ENCODE data around the gene WDR76.

WDR76 gene

DNA sequence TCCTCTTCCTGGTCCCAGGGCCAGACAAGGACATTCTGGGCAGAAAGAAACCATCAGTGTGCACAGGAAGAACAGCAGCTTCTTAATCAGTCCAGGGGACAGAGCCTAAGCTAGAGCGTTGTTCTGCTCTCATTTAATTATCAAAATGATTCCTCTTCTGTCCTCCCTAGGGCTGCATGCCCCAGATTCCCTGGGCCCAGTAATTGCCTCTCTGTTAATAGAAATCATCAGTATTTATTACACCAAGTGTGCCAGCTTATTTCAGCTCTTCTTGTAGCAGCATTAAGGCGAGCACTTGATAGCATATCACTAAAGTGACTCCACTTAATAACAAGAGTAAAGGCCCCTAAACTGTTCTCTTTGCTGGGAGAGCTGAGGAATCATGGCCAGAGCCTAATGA lies 72.1 kb downstream of the WDR76 start:
- WGBS, result 88% methylated on average over 2 of the region's 2 CpGs
- H3K4me1 ChIP-seq (ENCODE audit: insufficient read depth, low read length), result peaks cover 4% of the 10 kb centered on the region
- H3K4me3 ChIP-seq (ENCODE audit: low read length), result no peak overlapping the region
- H3K36me3 ChIP-seq (ENCODE audit: insufficient read depth, low read length), result no peaks in the 10 kb centered on the region
- no peak overlapping the region for H3K9ac ChIP-seq (ENCODE audit: low read depth, low read length)
- H3K9me3 ChIP-seq (ENCODE audit: insufficient read depth, low read depth, low read length), result no peaks in the 10 kb centered on the region
- H3K27ac ChIP-seq (ENCODE audit: low read depth, low read length), result no peak overlapping the region
- H3K27me3 ChIP-seq (ENCODE audit: insufficient read depth, low read length), result no peaks in the 10 kb centered on the region

DNA sequence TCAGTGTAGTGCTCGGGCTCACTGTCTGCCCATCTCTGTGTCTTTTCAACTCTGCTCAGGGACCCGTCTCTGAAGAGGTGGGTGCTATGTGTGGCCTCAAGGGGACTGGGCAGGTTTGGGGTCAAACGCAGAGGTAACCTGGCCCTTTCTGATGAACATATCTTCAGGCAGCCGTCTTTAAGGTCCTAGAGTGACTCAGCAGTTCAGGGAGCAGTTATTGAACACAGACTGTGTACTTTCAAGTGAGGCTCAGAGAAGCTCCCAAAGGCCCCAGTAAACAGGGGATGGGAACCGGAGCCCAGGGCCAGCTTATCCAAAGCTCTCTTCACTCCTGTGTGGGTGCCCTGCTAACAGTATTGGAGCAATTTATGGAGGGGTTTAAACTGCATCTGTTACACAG lies 73.1 kb downstream of the WDR76 start:
- no peaks in the 10 kb centered on the region for H3K9me3 ChIP-seq (ENCODE audit: insufficient read depth, low read depth, low read length)
- no peak overlapping the region for H3K27ac ChIP-seq (ENCODE audit: low read depth, low read length)
- H3K27me3 ChIP-seq (ENCODE audit: insufficient read depth, low read length), result no peaks in the 10 kb centered on the region
- peaks cover 6% of the 10 kb centered on the region for H3K4me1 ChIP-seq (ENCODE audit: insufficient read depth, low read length)
- H3K4me3 ChIP-seq (ENCODE audit: low read length), result no peak overlapping the region
- H3K9ac ChIP-seq (ENCODE audit: low read depth, low read length), result no peak overlapping the region
- WGBS, result 89% methylated on average over 5 of the region's 5 CpGs
- H3K36me3 ChIP-seq (ENCODE audit: insufficient read depth, low read length), result no peaks in the 10 kb centered on the region

DNA sequence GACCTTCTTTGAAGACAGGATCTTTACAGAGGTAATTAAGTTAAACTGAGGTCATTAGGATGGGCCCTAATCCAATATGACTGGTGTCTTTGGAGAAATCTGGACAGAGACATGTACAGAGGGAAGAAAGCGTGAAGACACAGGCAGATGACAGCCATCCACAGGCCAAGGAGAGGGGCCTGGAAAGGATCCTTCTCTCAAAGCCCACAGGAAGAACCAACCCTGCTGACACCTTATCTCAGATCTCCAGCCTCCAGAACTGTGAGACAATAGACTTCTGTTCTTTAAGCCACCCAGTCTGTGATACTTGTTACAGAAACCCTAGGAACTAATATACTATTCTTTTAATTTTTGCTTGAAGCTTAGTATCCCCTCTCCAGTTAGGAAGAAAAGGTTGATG lies 74.2 kb downstream of the WDR76 start:
- H3K9ac ChIP-seq (ENCODE audit: low read depth, low read length), result no peak overlapping the region
- no peaks in the 10 kb centered on the region for H3K36me3 ChIP-seq (ENCODE audit: insufficient read depth, low read length)
- no peak overlapping the region for H3K27ac ChIP-seq (ENCODE audit: low read depth, low read length)
- no peak overlapping the region for H3K4me3 ChIP-seq (ENCODE audit: low read length)
- 100% methylated on average over 1 of the region's 1 CpG for WGBS
- no peaks in the 10 kb centered on the region for H3K27me3 ChIP-seq (ENCODE audit: insufficient read depth, low read length)
- no peaks in the 10 kb centered on the region for H3K9me3 ChIP-seq (ENCODE audit: insufficient read depth, low read depth, low read length)
- H3K4me1 ChIP-seq (ENCODE audit: insufficient read depth, low read length), result peaks cover 6% of the 10 kb centered on the region

DNA sequence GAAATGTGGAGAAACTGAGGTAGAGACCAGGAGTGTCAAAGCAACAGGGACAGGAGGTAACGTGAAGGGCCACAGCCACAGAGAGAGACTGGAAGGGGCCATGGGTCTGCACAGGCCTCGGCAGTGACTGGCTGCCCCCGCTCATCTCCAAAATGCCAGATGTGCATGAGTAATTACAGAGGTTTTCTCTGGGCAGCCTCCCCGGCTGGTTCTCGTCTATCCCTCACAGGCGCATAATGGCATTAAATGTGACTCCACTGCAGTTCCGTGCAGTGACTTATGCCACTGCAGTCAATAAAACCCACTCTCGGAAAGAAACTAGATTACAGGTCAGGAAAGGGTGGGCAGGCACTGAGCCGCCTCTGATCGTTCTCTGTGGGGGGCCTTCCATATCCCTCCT lies 74.7 kb downstream of the WDR76 start:
- peaks cover 6% of the 10 kb centered on the region for H3K4me1 ChIP-seq (ENCODE audit: insufficient read depth, low read length)
- H3K9me3 ChIP-seq (ENCODE audit: insufficient read depth, low read depth, low read length), result no peaks in the 10 kb centered on the region
- H3K4me3 ChIP-seq (ENCODE audit: low read length), result no peak overlapping the region
- H3K9ac ChIP-seq (ENCODE audit: low read depth, low read length), result no peak overlapping the region
- H3K27ac ChIP-seq (ENCODE audit: low read depth, low read length), result no peak overlapping the region
- 83% methylated on average over 10 of the region's 10 CpGs for WGBS
- H3K36me3 ChIP-seq (ENCODE audit: insufficient read depth, low read length), result no peaks in the 10 kb centered on the region
- H3K27me3 ChIP-seq (ENCODE audit: insufficient read depth, low read length), result no peaks in the 10 kb centered on the region

DNA sequence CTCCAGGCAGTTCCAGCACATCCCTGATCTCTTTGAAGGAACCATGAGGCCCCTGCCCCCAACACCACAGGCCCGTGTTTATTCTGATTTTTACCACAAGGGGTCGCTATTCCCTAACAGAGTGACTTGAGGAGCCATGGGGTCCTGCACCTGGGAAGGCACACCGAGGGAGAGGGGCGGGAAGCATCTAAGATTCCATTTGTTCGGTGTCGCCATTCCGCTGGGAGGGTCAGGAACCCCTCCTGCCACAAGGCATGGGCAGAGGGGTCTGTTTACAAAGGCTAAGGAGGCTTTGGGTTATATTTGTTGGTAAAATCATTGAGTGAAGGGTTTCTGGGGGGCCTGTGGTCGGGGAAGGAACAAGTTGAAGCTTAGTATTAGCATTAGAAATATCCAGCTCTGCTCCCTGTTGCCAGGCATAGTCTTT lies 77.1 kb downstream of the WDR76 start:
- peak overlapping the region; percentile 32; the same call in 1 of the 2 replicates for H3K9ac ChIP-seq (ENCODE audit: low read depth, low read length)
- no peak overlapping the region for H3K4me3 ChIP-seq (ENCODE audit: low read length)
- no peaks in the 10 kb centered on the region for H3K27me3 ChIP-seq (ENCODE audit: insufficient read depth, low read length)
- H3K36me3 ChIP-seq (ENCODE audit: insufficient read depth, low read length), result no peaks in the 10 kb centered on the region
- H3K27ac ChIP-seq (ENCODE audit: low read depth, low read length), result no peak overlapping the region
- WGBS, result 16% methylated on average over 8 of the region's 8 CpGs
- H3K9me3 ChIP-seq (ENCODE audit: insufficient read depth, low read depth, low read length), result no peaks in the 10 kb centered on the region
- H3K4me1 ChIP-seq (ENCODE audit: insufficient read depth, low read length), result peaks cover 6% of the 10 kb centered on the region

DNA sequence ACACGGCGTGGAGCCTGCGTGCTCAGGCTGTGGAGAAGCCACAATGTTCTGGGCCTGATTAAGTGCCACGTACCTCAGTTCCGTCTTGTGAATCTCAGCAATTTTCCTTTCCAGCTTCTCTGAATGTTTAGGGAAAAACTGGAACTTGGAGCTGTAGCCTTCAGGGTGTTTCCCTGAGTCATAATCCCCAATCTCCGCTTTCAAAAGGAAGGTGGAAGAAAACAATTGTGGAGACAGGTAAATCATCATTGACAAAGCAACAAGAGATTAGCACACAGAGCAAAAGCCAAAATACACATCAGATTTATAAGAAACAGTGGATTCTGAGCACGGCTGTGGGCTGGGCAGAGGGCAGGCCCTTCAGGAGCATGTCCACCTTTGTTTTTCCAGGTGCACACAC lies 79.0 kb downstream of the WDR76 start:
- Histone ChIP-seq H3K9me3 (ENCODE audit: insufficient read depth, low read depth, low read length) (no peaks in the 10 kb centered on the region), H3K9ac (ENCODE audit: low read depth, low read length) (no peak overlapping the region), H3K27me3 (ENCODE audit: insufficient read depth, low read length) (no peaks in the 10 kb centered on the region), H3K36me3 (ENCODE audit: insufficient read depth, low read length) (no peaks in the 10 kb centered on the region), H3K27ac (ENCODE audit: low read depth, low read length) (no peak overlapping the region), H3K4me3 (ENCODE audit: low read length) (no peak overlapping the region), H3K4me1 (ENCODE audit: insufficient read depth, low read length) (peaks cover 6% of the 10 kb centered on the region)
- WGBS, result 94% methylated on average over 7 of the region's 7 CpGs

DNA sequence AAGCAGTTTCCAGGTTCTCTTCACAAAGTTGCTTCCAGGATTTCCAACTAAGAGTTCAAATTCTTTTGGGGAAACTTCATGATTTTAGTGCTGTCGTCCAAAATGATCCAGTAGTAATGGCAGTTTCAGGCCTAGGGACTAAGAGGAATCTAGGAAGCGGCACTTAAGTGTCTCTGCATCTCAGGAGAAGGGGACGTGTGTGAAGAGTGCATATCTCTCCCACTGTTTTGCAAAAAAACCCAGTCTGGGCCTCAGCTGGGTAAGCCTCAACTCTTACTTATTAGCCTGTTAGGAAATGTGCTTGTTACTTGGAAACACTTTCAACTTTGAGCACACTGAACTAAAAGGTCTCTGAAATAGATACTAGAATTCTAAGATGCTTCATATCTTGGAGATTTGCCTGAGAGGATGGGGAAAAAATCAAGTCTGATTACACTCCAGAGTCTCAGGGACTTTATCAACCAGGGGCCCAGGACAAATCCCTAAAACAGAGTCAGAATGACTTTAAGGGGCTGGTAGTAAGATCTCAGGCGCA lies 81.8 kb downstream of the WDR76 start:
- no peaks in the 10 kb centered on the region for H3K27me3 ChIP-seq (ENCODE audit: insufficient read depth, low read length)
- H3K9ac ChIP-seq (ENCODE audit: low read depth, low read length), result no peak overlapping the region
- H3K4me3 ChIP-seq (ENCODE audit: low read length), result no peak overlapping the region
- 86% methylated on average over 4 of the region's 4 CpGs for WGBS
- H3K9me3 ChIP-seq (ENCODE audit: insufficient read depth, low read depth, low read length), result no peaks in the 10 kb centered on the region
- H3K27ac ChIP-seq (ENCODE audit: low read depth, low read length), result no peak overlapping the region
- no peaks in the 10 kb centered on the region for H3K36me3 ChIP-seq (ENCODE audit: insufficient read depth, low read length)
- H3K4me1 ChIP-seq (ENCODE audit: insufficient read depth, low read length), result peaks cover 8% of the 10 kb centered on the region

DNA sequence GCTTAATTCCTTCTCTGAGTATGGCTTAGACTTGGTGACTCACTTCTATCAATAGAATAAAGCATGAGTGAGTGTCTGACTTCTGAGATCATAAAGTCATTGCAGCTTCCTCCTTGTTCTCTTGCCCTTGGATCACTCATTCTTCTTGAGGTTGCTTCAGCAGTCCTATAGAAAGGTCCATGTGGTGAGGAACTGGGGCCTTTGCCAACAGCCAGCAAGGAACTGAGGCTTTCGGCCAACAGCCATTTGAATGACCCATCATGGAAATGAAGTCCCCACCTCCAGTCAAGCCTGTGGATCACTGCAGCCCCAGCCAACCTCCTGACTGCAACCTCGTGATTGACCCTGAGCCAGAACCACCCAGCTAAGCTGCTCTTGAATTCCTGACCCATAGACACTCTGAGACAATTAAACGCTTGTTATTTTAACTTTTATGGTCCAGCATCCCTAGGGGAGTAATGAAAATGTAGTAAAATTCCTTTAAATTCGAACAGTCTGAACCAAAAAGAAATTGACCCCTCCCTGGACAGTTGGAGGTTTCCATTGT lies 84.5 kb downstream of the WDR76 start:
- Histone ChIP-seq H3K27ac (ENCODE audit: low read depth, low read length) (no peak overlapping the region), H3K36me3 (ENCODE audit: insufficient read depth, low read length) (no peaks in the 10 kb centered on the region), H3K4me3 (ENCODE audit: low read length) (no peak overlapping the region), H3K27me3 (ENCODE audit: insufficient read depth, low read length) (no peaks in the 10 kb centered on the region), H3K9ac (ENCODE audit: low read depth, low read length) (no peak overlapping the region), H3K9me3 (ENCODE audit: insufficient read depth, low read depth, low read length) (no peaks in the 10 kb centered on the region), H3K4me1 (ENCODE audit: insufficient read depth, low read length) (peaks cover 16% of the 10 kb centered on the region; the same call in 1 of the 2 replicates)
- 90% methylated on average over 4 of the region's 4 CpGs for WGBS

DNA sequence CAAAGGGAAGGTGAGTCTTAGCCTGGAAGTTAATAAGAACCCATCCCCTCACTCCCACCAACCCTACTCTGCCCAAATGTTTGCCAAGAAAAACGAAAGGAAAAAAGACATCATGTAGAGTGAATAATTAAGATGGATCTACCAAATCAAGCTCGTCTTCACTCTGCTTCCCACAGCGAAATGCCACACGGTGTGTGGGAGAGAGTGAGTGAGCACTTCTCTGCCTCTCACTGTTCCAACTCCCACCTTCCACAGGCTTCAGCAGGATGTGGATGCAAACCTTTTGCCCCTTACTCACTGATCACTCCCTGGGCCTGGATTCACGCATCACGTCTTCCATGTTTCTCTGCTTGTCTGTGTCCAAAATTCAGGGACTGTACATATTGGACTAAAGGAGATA lies 85.4 kb downstream of the WDR76 start:
- no peaks in the 10 kb centered on the region for H3K27me3 ChIP-seq (ENCODE audit: insufficient read depth, low read length)
- no peak overlapping the region for H3K9ac ChIP-seq (ENCODE audit: low read depth, low read length)
- H3K36me3 ChIP-seq (ENCODE audit: insufficient read depth, low read length), result no peaks in the 10 kb centered on the region
- H3K4me3 ChIP-seq (ENCODE audit: low read length), result no peak overlapping the region
- 93% methylated on average over 6 of the region's 6 CpGs for WGBS
- no peak overlapping the region for H3K27ac ChIP-seq (ENCODE audit: low read depth, low read length)
- H3K9me3 ChIP-seq (ENCODE audit: insufficient read depth, low read depth, low read length), result no peaks in the 10 kb centered on the region
- H3K4me1 ChIP-seq (ENCODE audit: insufficient read depth, low read length), result peaks cover 16% of the 10 kb centered on the region; the same call in 1 of the 2 replicates

DNA sequence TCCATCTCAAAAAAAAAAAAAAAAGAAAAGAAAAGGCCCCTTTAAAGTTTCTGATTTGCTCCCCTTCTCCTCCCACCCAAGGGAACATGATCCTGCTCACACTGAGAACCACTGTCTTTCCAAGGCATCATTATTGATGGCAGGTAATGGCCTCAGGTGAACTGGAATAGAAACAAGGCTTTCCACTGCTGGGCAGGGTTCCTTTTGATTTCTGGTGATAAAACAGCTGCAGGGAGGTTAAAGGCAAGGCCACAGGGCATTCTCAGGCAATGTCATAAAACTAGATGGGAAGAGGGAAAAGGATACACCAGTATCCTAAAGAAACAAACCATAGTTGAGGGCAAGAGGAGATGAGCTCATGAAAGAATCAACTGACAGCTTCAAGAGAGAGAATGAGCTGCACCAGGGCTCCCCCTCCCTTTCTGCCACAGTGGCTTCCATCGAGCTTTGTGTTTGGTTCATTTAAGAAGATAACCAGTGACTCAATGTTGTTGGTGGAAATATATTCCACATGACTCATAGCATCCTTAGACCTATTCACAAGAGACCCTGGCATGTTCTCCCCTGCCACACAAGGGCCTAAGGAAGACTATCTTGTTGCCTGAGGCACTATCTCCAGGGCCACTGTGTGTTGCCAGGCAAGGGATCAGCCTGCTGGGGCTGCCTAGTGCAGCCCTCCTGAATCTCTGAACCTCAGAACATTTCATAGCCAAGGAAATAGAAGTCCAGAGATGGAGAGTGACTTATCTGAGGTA lies 86.4 kb downstream of the WDR76 start:
- H3K4me3 ChIP-seq (ENCODE audit: low read length), result no peak overlapping the region
- no peaks in the 10 kb centered on the region for H3K9me3 ChIP-seq (ENCODE audit: insufficient read depth, low read depth, low read length)
- no peaks in the 10 kb centered on the region for H3K27me3 ChIP-seq (ENCODE audit: insufficient read depth, low read length)
- H3K9ac ChIP-seq (ENCODE audit: low read depth, low read length), result no peak overlapping the region
- H3K36me3 ChIP-seq (ENCODE audit: insufficient read depth, low read length), result no peaks in the 10 kb centered on the region; the same call in 1 of the 2 replicates
- WGBS, result no CpG with 5 or more reads among the region's 1 CpG
- peaks cover 16% of the 10 kb centered on the region; the same call in 1 of the 2 replicates for H3K4me1 ChIP-seq (ENCODE audit: insufficient read depth, low read length)
- no peak overlapping the region for H3K27ac ChIP-seq (ENCODE audit: low read depth, low read length)

DNA sequence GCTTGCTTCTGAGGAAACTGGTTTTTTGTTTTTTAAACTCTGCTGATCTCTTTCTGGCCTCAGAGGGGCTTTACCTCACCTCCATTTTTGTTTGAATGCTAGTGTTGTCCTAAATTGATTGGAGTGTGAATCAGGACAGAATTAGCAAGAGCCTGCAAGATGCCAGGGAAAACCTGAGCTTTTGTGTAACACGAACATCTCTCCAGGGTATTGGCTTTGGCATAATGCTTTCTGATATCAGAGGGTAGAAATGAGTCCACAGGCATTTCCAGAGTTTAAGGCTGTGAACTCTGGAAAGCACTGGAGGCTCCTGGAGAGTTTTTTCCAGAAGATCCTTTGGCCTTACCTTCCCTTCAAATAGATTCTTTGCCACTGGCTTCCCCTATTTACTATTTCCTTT lies 87.1 kb downstream of the WDR76 start:
- 91% methylated on average over 1 of the region's 1 CpG for WGBS
- Histone ChIP-seq H3K27ac (ENCODE audit: low read depth, low read length) (no peak overlapping the region), H3K9ac (ENCODE audit: low read depth, low read length) (no peak overlapping the region), H3K4me3 (ENCODE audit: low read length) (no peak overlapping the region), H3K9me3 (ENCODE audit: insufficient read depth, low read depth, low read length) (no peaks in the 10 kb centered on the region), H3K4me1 (ENCODE audit: insufficient read depth, low read length) (peaks cover 16% of the 10 kb centered on the region; the same call in 1 of the 2 replicates), H3K36me3 (ENCODE audit: insufficient read depth, low read length) (no peaks in the 10 kb centered on the region; the same call in 1 of the 2 replicates), H3K27me3 (ENCODE audit: insufficient read depth, low read length) (no peaks in the 10 kb centered on the region)

Measured in HUES64 (cell line).